ENCODE measurements around the gene ARHGAP44.

ARHGAP44 gene

GRCh38 chr17:12995896-12996295 lies 206.6 kb downstream of the ARHGAP44 start:
- no peak overlapping the region for H3K27ac ChIP-seq (ENCODE audit: low read depth in 2 of 2, low read length in 2 of 2)
- H3K4me1 ChIP-seq (ENCODE audit: control insufficient read depth in 2 of 2, insufficient read depth in 2 of 2, low read length in 2 of 2): no peaks in the 10 kb centered on the region
- H3K9ac ChIP-seq (ENCODE audit: low read depth in 1 of 2, low read length in 2 of 2): no peak overlapping the region
- H3K4me3 ChIP-seq (ENCODE audit: low read length in 2 of 2): no peak overlapping the region
- peaks cover 87 to 93% of the 10 kb centered on the region in 2 donors for H3K36me3 ChIP-seq (ENCODE audit: control insufficient read depth in 2 of 2, insufficient read depth in 2 of 2, low read length in 2 of 2)
- no peaks in the 10 kb centered on the region for H3K9me3 ChIP-seq (ENCODE audit: control insufficient read depth in 2 of 2, low read length in 2 of 2)
- H3K27me3 ChIP-seq (ENCODE audit: control insufficient read depth in 2 of 2, insufficient read depth in 2 of 2, low read length in 2 of 2): no peaks in the 10 kb centered on the region

- Histone ChIP-seq H3K36me3 (ENCODE audit: control insufficient read depth in 2 of 2, insufficient read depth in 2 of 2, low read length in 2 of 2) (peaks cover 85 to 92% of the 10 kb centered on the region in 2 donors), H3K27ac (ENCODE audit: low read depth in 2 of 2, low read length in 2 of 2) (no peak overlapping the region), H3K4me1 (ENCODE audit: control insufficient read depth in 2 of 2, insufficient read depth in 2 of 2, low read length in 2 of 2) (no peaks in the 10 kb centered on the region), H3K9ac (ENCODE audit: low read depth in 1 of 2, low read length in 2 of 2) (no peak overlapping the region), H3K27me3 (ENCODE audit: control insufficient read depth in 2 of 2, insufficient read depth in 2 of 2, low read length in 2 of 2) (no peaks in the 10 kb centered on the region), H3K9me3 (ENCODE audit: control insufficient read depth in 2 of 2, low read length in 2 of 2) (no peaks in the 10 kb centered on the region), H3K4me3 (ENCODE audit: low read length in 2 of 2) (no peak overlapping the region)
These were observed 207.1 kb downstream of the ARHGAP44 start for GRCh38 chr17:12996357-12996756.

GRCh38 chr17:12996941-12997340 lies 207.6 kb downstream of the ARHGAP44 start:
- no peak overlapping the region for H3K9ac ChIP-seq (ENCODE audit: low read depth in 1 of 2, low read length in 2 of 2)
- H3K9me3 ChIP-seq (ENCODE audit: control insufficient read depth in 2 of 2, low read length in 2 of 2): no peaks in the 10 kb centered on the region
- no peak overlapping the region for H3K27ac ChIP-seq (ENCODE audit: low read depth in 2 of 2, low read length in 2 of 2)
- peaks cover 82 to 89% of the 10 kb centered on the region in 2 donors for H3K36me3 ChIP-seq (ENCODE audit: control insufficient read depth in 2 of 2, insufficient read depth in 2 of 2, low read length in 2 of 2)
- no peaks in the 10 kb centered on the region for H3K27me3 ChIP-seq (ENCODE audit: control insufficient read depth in 2 of 2, insufficient read depth in 2 of 2, low read length in 2 of 2)
- no peaks in the 10 kb centered on the region for H3K4me1 ChIP-seq (ENCODE audit: control insufficient read depth in 2 of 2, insufficient read depth in 2 of 2, low read length in 2 of 2)
- H3K4me3 ChIP-seq (ENCODE audit: low read length in 2 of 2): no peak overlapping the region

GRCh38 chr17:12998461-12998860 lies 209.2 kb downstream of the ARHGAP44 start:
- H3K4me3 ChIP-seq (ENCODE audit: low read length in 2 of 2): no peak overlapping the region

GRCh38 chr17:12998874-12999273 lies 209.6 kb downstream of the ARHGAP44 start:
- no peak overlapping the region for H3K9ac ChIP-seq (ENCODE audit: low read depth in 1 of 2, low read length in 2 of 2)
- peaks cover 74 to 89% of the 10 kb centered on the region in 2 donors for H3K36me3 ChIP-seq (ENCODE audit: control insufficient read depth in 2 of 2, insufficient read depth in 2 of 2, low read length in 2 of 2)
- H3K9me3 ChIP-seq (ENCODE audit: control insufficient read depth in 2 of 2, low read length in 2 of 2): no peaks in the 10 kb centered on the region
- H3K27ac ChIP-seq (ENCODE audit: low read depth in 2 of 2, low read length in 2 of 2): no peak overlapping the region
- H3K4me3 ChIP-seq (ENCODE audit: low read length in 2 of 2): no peak overlapping the region
- no peaks in the 10 kb centered on the region for H3K4me1 ChIP-seq (ENCODE audit: control insufficient read depth in 2 of 2, insufficient read depth in 2 of 2, low read length in 2 of 2)
- no peaks in the 10 kb centered on the region for H3K27me3 ChIP-seq (ENCODE audit: control insufficient read depth in 2 of 2, insufficient read depth in 2 of 2, low read length in 2 of 2)

More at GRCh38 chr17:12998461-12998860, 209.2 kb downstream of the ARHGAP44 start:
- H3K9me3 ChIP-seq (ENCODE audit: control insufficient read depth in 2 of 2, low read length in 2 of 2): no peaks in the 10 kb centered on the region
- H3K27ac ChIP-seq (ENCODE audit: low read depth in 2 of 2, low read length in 2 of 2): no peak overlapping the region
- peaks cover 78 to 89% of the 10 kb centered on the region in 2 donors for H3K36me3 ChIP-seq (ENCODE audit: control insufficient read depth in 2 of 2, insufficient read depth in 2 of 2, low read length in 2 of 2)
- no peaks in the 10 kb centered on the region for H3K27me3 ChIP-seq (ENCODE audit: control insufficient read depth in 2 of 2, insufficient read depth in 2 of 2, low read length in 2 of 2)
- no peaks in the 10 kb centered on the region for H3K4me1 ChIP-seq (ENCODE audit: control insufficient read depth in 2 of 2, insufficient read depth in 2 of 2, low read length in 2 of 2)
- no peak overlapping the region for H3K9ac ChIP-seq (ENCODE audit: low read depth in 1 of 2, low read length in 2 of 2)

- peaks cover 73 to 88% of the 10 kb centered on the region in 2 donors for H3K36me3 ChIP-seq (ENCODE audit: control insufficient read depth in 2 of 2, insufficient read depth in 2 of 2, low read length in 2 of 2)
These were observed 211.3 kb downstream of the ARHGAP44 start for GRCh38 chr17:13000561-13000960.

GRCh38 chr17:13001991-13002615 lies 212.8 kb downstream of the ARHGAP44 start:
- Histone ChIP-seq H3K9ac (ENCODE audit: low read depth in 1 of 2, low read length in 2 of 2) (no peak overlapping the region), H3K4me3 (ENCODE audit: low read length in 2 of 2) (no peak overlapping the region), H3K4me1 (ENCODE audit: control insufficient read depth in 2 of 2, insufficient read depth in 2 of 2, low read length in 2 of 2) (no peaks in the 10 kb centered on the region), H3K36me3 (ENCODE audit: control insufficient read depth in 2 of 2, insufficient read depth in 2 of 2, low read length in 2 of 2) (peaks cover 60 to 79% of the 10 kb centered on the region in 2 donors), H3K9me3 (ENCODE audit: control insufficient read depth in 2 of 2, low read length in 2 of 2) (no peaks in the 10 kb centered on the region), H3K27ac (ENCODE audit: low read depth in 2 of 2, low read length in 2 of 2) (no peak overlapping the region), H3K27me3 (ENCODE audit: control insufficient read depth in 2 of 2, insufficient read depth in 2 of 2, low read length in 2 of 2) (no peaks in the 10 kb centered on the region)

More at GRCh38 chr17:13000561-13000960, 211.3 kb downstream of the ARHGAP44 start:
- no peaks in the 10 kb centered on the region for H3K9me3 ChIP-seq (ENCODE audit: control insufficient read depth in 2 of 2, low read length in 2 of 2)
- H3K4me3 ChIP-seq (ENCODE audit: low read length in 2 of 2): no peak overlapping the region
- H3K27ac ChIP-seq (ENCODE audit: low read depth in 2 of 2, low read length in 2 of 2): no peak overlapping the region
- H3K4me1 ChIP-seq (ENCODE audit: control insufficient read depth in 2 of 2, insufficient read depth in 2 of 2, low read length in 2 of 2): no peaks in the 10 kb centered on the region
- no peaks in the 10 kb centered on the region for H3K27me3 ChIP-seq (ENCODE audit: control insufficient read depth in 2 of 2, insufficient read depth in 2 of 2, low read length in 2 of 2)
- H3K9ac ChIP-seq (ENCODE audit: low read depth in 1 of 2, low read length in 2 of 2): no peak overlapping the region

GRCh38 chr17:13002761-13003453 lies 213.6 kb downstream of the ARHGAP44 start:
- no peaks in the 10 kb centered on the region for H3K9me3 ChIP-seq (ENCODE audit: control insufficient read depth in 2 of 2, low read length in 2 of 2)
- no peaks in the 10 kb centered on the region for H3K4me1 ChIP-seq (ENCODE audit: control insufficient read depth in 2 of 2, insufficient read depth in 2 of 2, low read length in 2 of 2)
- no peak overlapping the region for H3K27ac ChIP-seq (ENCODE audit: low read depth in 2 of 2, low read length in 2 of 2)
- no peak overlapping the region for H3K4me3 ChIP-seq (ENCODE audit: low read length in 2 of 2)
- H3K27me3 ChIP-seq (ENCODE audit: control insufficient read depth in 2 of 2, insufficient read depth in 2 of 2, low read length in 2 of 2): no peaks in the 10 kb centered on the region
- peak overlapping the region in 1 of 2 donors; percentile 34 for H3K9ac ChIP-seq (ENCODE audit: low read depth in 1 of 2, low read length in 2 of 2)
- peaks cover 54 to 77% of the 10 kb centered on the region in 2 donors for H3K36me3 ChIP-seq (ENCODE audit: control insufficient read depth in 2 of 2, insufficient read depth in 2 of 2, low read length in 2 of 2)

GRCh38 chr17:13003454-13003851 lies 214.2 kb downstream of the ARHGAP44 start:
- Histone ChIP-seq H3K9ac (ENCODE audit: low read depth in 1 of 2, low read length in 2 of 2) (no peak overlapping the region), H3K9me3 (ENCODE audit: control insufficient read depth in 2 of 2, low read length in 2 of 2) (no peaks in the 10 kb centered on the region), H3K27ac (ENCODE audit: low read depth in 2 of 2, low read length in 2 of 2) (no peak overlapping the region), H3K36me3 (ENCODE audit: control insufficient read depth in 2 of 2, insufficient read depth in 2 of 2, low read length in 2 of 2) (peaks cover 50 to 75% of the 10 kb centered on the region in 2 donors), H3K4me1 (ENCODE audit: control insufficient read depth in 2 of 2, insufficient read depth in 2 of 2, low read length in 2 of 2) (no peaks in the 10 kb centered on the region), H3K27me3 (ENCODE audit: control insufficient read depth in 2 of 2, insufficient read depth in 2 of 2, low read length in 2 of 2) (no peaks in the 10 kb centered on the region), H3K4me3 (ENCODE audit: low read length in 2 of 2) (no peak overlapping the region)

GRCh38 chr17:13003927-13004326 lies 214.6 kb downstream of the ARHGAP44 start:
- no peak overlapping the region for H3K9ac ChIP-seq (ENCODE audit: low read depth in 1 of 2, low read length in 2 of 2)
- H3K4me1 ChIP-seq (ENCODE audit: control insufficient read depth in 2 of 2, insufficient read depth in 2 of 2, low read length in 2 of 2): no peaks in the 10 kb centered on the region
- H3K27me3 ChIP-seq (ENCODE audit: control insufficient read depth in 2 of 2, insufficient read depth in 2 of 2, low read length in 2 of 2): no peaks in the 10 kb centered on the region
- peaks cover 50 to 74% of the 10 kb centered on the region in 2 donors for H3K36me3 ChIP-seq (ENCODE audit: control insufficient read depth in 2 of 2, insufficient read depth in 2 of 2, low read length in 2 of 2)
- no peaks in the 10 kb centered on the region for H3K9me3 ChIP-seq (ENCODE audit: control insufficient read depth in 2 of 2, low read length in 2 of 2)
- no peak overlapping the region for H3K27ac ChIP-seq (ENCODE audit: low read depth in 2 of 2, low read length in 2 of 2)
- no peak overlapping the region for H3K4me3 ChIP-seq (ENCODE audit: low read length in 2 of 2)
